Upper lobe of left lung (tissue), 6 donors: ENCODE results near the gene ELOVL3. TPM values are rescaled to one million over a fixed set of nuclear protein-coding genes. Genes with fewer than 3 reads are reported as not detected.

Experiments
- ATAC-seq, 2 donors: fragments of 200-7000 bp; cut with Tn5 transposase; one replicate each; pipeline ENCODE4 v1.9.1; 2022; ENCODE audit warnings: mild to moderate bottlenecking in 2 of 2, moderate library complexity in 2 of 2; ENCODE audit not compliant: low FRiP score in 2 of 2
- DNase-seq, 2 donors: peaks; one replicate each; pipeline ENCODE4 v3.0.0-alpha.2; 2019 to 2020
- H3K27ac ChIP-seq, 4 donors: fragments of 200-600 bp; sonication (generic); one replicate each; pipeline ENCODE4 v1.5.1; 2016 to 2019
- H3K27me3 ChIP-seq, 4 donors: fragments of 200-600 bp; sonication (generic); one replicate each; pipeline ENCODE4 v1.5.1; 2017 to 2019
- H3K36me3 ChIP-seq, 4 donors: fragments of 200-600 bp; sonication (generic); one replicate each; pipeline ENCODE4 v1.5.1; 2016 to 2019
- H3K4me1 ChIP-seq, 4 donors: fragments of 200-600 bp; sonication (generic); one replicate each; pipeline ENCODE4 v1.5.1; 2018 to 2019
- H3K4me3 ChIP-seq, 4 donors: fragments of 200-600 bp; sonication (generic); one replicate each; pipeline ENCODE4 v1.5.1; 2017 to 2019; ENCODE audit warnings: mild to moderate bottlenecking in 2 of 4, moderate library complexity in 1 of 4
- H3K9me3 ChIP-seq, 4 donors: fragments of 200-600 bp; sonication (generic); one replicate each; pipeline ENCODE4 v1.5.1; 2018 to 2019
- EP300 ChIP-seq, 4 donors: sonication (generic); formaldehyde crosslinking; IDR thresholded peaks; one replicate each; pipeline ENCODE4 v1.5.1; 2017; ENCODE audit warnings: antibody characterized with exemption in 4 of 4, control low read depth in 2 of 4
- POLR2A ChIP-seq, 4 donors: fragments of 450-650 bp; IDR thresholded peaks; one replicate each; pipeline ENCODE4 v1.5.1; 2016 to 2017; ENCODE audit warnings: antibody characterized with exemption in 4 of 4, mild to moderate bottlenecking in 2 of 4
- POLR2AphosphoS5 ChIP-seq, 2 donors: sonication (generic); formaldehyde crosslinking; IDR thresholded peaks; one replicate each; pipeline ENCODE4 v1.5.1; 2017; ENCODE audit warnings: antibody characterized with exemption in 2 of 2
- WGBS, 2 donors: methylation state at CpG; one replicate each; pipeline ENCODE4 v1.1.5; 2017 to 2018; 5-methylcytosine and 5-hydroxymethylcytosine counted together
- total RNA-seq, 6 donors: library from RNA; depleted of rRNA in 4 of 6; stranded (reverse); fragments of >200 nt in 4 of 6; gene quantifications; one replicate each; pipeline versions ENCODE4 v1.1.0 to v1.2.1, GENCODE V29; 2016 to 2021
- TF ChIP-seq, protein P1 (sequence below), 6 experiments: fragments of 450-650 bp in 4 of 6; fragments of 200-600 bp in 2 of 6; sonication (generic) in 2 of 6; IDR thresholded peaks; one replicate each; pipeline ENCODE4 v1.5.1; 2016 to 2019; ENCODE audit warnings: antibody characterized with exemption in 6 of 6
- donor health status: DM: no; HTN: no; CAD: no; lungs with moderate emphysema.
- donor health status: DM: no; HTN: yes; CAD: no; lungs with severe emphysema.

Gene ELOVL3
- total RNA-seq, 6 donors from 2014 or later, result 0.46 to 2.7 (median 1.1) TPM; not detected in 3

DNA sequence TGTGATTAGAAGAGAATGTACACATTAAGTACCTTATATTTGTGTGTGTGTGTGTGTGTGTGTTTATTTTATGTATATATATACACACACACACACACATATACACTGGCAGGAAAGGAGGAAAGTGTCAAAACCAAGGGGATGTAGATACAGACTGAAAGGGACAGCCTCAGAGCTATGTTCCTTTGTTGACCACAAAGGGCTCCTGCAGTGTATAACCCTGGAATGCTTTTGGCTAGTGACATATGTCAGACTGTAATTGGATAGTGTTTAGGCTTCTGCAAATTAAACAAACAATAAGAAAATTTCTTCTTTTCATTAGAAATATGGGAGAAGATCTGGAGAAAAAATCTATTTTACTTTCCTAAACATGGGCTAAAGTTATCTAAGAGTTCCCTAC, 35.1 kb downstream of the ELOVL3 start:
- peaks cover under 1 to 14% (median 7%) of the 10 kb centered on the region in 4 donors for H3K4me1 ChIP-seq
- ATAC-seq, result no peak

DNA sequence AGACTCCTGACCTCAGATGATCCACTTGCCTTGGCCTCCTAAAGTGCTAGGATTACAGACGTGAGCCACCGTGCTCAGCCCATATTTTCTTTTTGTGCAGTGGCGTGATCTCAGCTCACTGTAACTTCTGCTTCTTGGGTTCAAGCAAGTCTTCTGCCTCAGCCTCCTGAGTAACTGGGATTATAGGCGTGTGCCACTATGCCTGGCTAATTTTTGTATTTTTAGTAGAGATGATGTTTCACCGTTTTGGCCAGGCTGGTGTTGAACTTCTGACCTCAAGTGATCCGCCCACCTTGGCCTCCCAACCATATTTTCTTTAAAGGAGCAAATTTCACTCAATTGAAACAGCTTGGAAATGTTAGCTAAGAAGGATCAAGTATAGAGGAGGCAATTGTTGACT, 35.7 kb downstream of the ELOVL3 start:
- WGBS, 2 donors, result 78 to 84% methylated on average over 6 of the region's 6 CpGs
- Histone ChIP-seq H3K4me1 (peaks cover 5 to 19% (median 13%) of the 10 kb centered on the region in 4 donors), H3K4me3 (no peak overlapping the region), H3K36me3 (peaks cover 0 to 57% (median 19%) of the 10 kb centered on the region in 4 donors), H3K9me3 (no peaks in the 10 kb centered on the region), H3K27me3 (no peaks in the 10 kb centered on the region), H3K27ac (no peak overlapping the region)
- no peak for DNase-seq
- ATAC-seq, result peak in 1 of 2 donors; percentile 42
- TF ChIP-seq POLR2AphosphoS5 (IDR thresholded peaks at IDR 0.05), result no peak

More for the DNA sequence above, 35.1 kb downstream of the ELOVL3 start:
- Histone ChIP-seq H3K4me3 (no peak overlapping the region), H3K27ac (no peak overlapping the region), H3K27me3 (no peaks in the 10 kb centered on the region), H3K36me3 (peaks cover 0 to 61% (median 19%) of the 10 kb centered on the region in 4 donors), H3K9me3 (no peaks in the 10 kb centered on the region)
- no peak for DNase-seq
- TF ChIP-seq POLR2A (IDR thresholded peaks at IDR 0.05) (no peak), POLR2AphosphoS5 (IDR thresholded peaks at IDR 0.05) (no peak), EP300 (IDR thresholded peaks at IDR 0.05) (no peak)
- TF ChIP-seq, protein P1, sequence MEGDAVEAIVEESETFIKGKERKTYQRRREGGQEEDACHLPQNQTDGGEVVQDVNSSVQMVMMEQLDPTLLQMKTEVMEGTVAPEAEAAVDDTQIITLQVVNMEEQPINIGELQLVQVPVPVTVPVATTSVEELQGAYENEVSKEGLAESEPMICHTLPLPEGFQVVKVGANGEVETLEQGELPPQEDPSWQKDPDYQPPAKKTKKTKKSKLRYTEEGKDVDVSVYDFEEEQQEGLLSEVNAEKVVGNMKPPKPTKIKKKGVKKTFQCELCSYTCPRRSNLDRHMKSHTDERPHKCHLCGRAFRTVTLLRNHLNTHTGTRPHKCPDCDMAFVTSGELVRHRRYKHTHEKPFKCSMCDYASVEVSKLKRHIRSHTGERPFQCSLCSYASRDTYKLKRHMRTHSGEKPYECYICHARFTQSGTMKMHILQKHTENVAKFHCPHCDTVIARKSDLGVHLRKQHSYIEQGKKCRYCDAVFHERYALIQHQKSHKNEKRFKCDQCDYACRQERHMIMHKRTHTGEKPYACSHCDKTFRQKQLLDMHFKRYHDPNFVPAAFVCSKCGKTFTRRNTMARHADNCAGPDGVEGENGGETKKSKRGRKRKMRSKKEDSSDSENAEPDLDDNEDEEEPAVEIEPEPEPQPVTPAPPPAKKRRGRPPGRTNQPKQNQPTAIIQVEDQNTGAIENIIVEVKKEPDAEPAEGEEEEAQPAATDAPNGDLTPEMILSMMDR (IDR thresholded peaks at IDR 0.05), result no peak

DNA sequence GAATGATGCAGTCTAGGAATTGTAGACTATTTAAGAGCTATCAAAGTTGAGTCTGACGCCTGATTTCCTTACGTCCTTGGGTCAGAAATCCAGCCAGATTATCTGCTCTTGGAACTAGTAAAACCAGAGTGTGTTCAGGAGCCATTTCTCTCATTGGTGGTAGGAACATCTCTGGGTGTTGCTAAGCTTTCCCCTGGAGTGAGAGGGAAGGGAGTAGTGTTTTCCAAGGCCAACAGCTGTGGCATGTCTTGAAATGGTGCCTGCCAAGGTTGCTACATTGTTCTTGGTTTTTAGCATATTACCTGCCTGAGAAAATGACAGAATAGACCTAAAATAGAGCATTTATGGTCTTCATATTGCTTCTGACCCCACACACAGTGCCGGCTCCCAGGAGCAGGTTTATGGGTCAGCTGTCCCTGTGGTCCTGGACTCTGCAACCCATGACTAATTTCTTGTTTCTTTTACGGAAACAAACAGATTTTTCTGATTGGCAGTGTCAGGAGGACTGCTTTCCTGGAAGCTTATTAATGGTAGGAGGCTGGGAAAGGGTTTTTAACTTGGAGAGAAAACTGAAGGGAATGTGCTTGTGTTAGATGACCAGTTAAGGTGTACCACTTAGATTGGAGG, 36.8 kb downstream of the ELOVL3 start:
- WGBS, 2 donors, result 92 to 93% methylated on average over 4 of the region's 4 CpGs
- Histone ChIP-seq H3K27me3 (no peaks in the 10 kb centered on the region), H3K4me1 (peaks cover 12 to 27% (median 22%) of the 10 kb centered on the region in 4 donors), H3K27ac (no peak overlapping the region), H3K36me3 (peaks cover 0 to 56% (median 19%) of the 10 kb centered on the region in 4 donors), H3K4me3 (no peak overlapping the region), H3K9me3 (no peaks in the 10 kb centered on the region)
- ATAC-seq, result peak in 1 of 2 donors; percentile 10
- TF ChIP-seq EP300 (IDR thresholded peaks at IDR 0.05), result no peak
- TF ChIP-seq POLR2A (IDR thresholded peaks at IDR 0.05), result no peak
- no peak for TF ChIP-seq POLR2AphosphoS5 (IDR thresholded peaks at IDR 0.05)
- TF ChIP-seq, protein P1 (IDR thresholded peaks at IDR 0.05), result no peak
- no peak for DNase-seq

DNA sequence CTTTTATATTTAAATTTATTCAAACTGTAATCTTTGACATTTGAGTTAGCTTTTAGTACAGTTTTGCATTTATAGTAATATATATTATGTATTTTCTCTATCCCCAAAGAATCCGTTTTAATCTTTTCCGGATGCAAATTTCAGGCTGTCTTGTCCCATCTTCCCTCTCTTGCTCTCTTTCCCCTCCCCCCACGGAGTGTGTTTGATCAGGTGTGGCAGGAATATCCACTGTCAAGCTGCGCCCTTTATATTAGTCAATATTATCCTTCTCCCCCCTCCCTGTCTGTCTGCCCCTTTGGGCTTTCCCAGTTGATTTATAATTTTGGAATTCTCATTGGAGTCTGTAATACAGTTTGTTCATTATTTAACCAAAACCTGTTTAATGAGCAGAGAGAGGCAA, 38.3 kb downstream of the ELOVL3 start:
- TF ChIP-seq, protein P1 (IDR thresholded peaks at IDR 0.05), result no peak
- TF ChIP-seq POLR2A (IDR thresholded peaks at IDR 0.05) (no peak), EP300 (IDR thresholded peaks at IDR 0.05) (no peak), POLR2AphosphoS5 (IDR thresholded peaks at IDR 0.05) (no peak)
- H3K4me3 ChIP-seq, result no peak overlapping the region
- DNase-seq, result no peak
- no peaks in the 10 kb centered on the region for H3K9me3 ChIP-seq
- H3K27ac ChIP-seq, result no peak overlapping the region
- no peaks in the 10 kb centered on the region for H3K27me3 ChIP-seq
- H3K36me3 ChIP-seq, result peaks cover 0 to 49% (median 19%) of the 10 kb centered on the region in 4 donors
- peaks cover 26 to 42% (median 36%) of the 10 kb centered on the region in 4 donors for H3K4me1 ChIP-seq
- no peak for ATAC-seq
- 91 to 94% methylated on average over 4 of the region's 4 CpGs for WGBS, 2 donors

DNA sequence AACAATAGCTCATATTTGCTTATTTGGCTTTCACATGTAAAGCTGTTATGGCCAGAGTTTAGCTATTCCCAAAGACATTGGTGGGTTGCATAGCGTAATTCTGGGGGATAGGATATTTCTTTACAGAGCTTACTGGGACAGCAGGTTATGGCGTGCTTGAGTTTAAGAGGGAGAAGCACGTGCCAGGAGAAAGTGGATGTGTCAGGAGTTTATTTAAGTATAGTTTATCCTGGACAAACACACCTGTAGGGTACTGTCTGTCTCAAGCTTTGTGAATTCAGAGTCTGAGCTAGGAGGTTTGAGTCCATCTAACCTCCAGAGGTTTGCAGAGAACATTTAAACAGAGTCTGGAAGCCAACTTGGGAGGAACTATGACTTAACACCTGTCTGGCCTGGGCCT, 40.6 kb downstream of the ELOVL3 start:
- H3K36me3 ChIP-seq, result peaks cover 0 to 27% (median 9%) of the 10 kb centered on the region in 4 donors
- no peaks in the 10 kb centered on the region for H3K9me3 ChIP-seq
- ATAC-seq (no peak), DNase-seq (no peak)
- peak overlapping the region in 1 of 4 donors; percentile 53 for H3K27ac ChIP-seq
- WGBS, 2 donors, result 76 to 78% methylated on average over 3 of the region's 3 CpGs
- H3K27me3 ChIP-seq, result no peaks in the 10 kb centered on the region
- H3K4me3 ChIP-seq, result no peak overlapping the region
- TF ChIP-seq POLR2AphosphoS5 (IDR thresholded peaks at IDR 0.05) (no peak), EP300 (IDR thresholded peaks at IDR 0.05) (no peak), POLR2A (IDR thresholded peaks at IDR 0.05) (no peak)
- TF ChIP-seq, protein P1 (IDR thresholded peaks at IDR 0.05), result no peak
- peaks cover 27 to 44% (median 38%) of the 10 kb centered on the region in 4 donors for H3K4me1 ChIP-seq
